Transverse colon (tissue), 4 donors: ENCODE results near the gene GLIS2. TPM values are rescaled to one million over a fixed set of nuclear protein-coding genes. Genes with fewer than 3 reads are reported as not detected.

Experiments used
- DNase-seq: peaks from one replicate; pipeline ENCODE4 v3.0.0-alpha.2; 2019
- H3K27ac ChIP-seq, 4 donors: fragments of 200-600 bp; sonication (generic); 2 replicates each; pipeline ENCODE4 v1.5.1; 2016 to 2018; ENCODE audit warnings: inconsistent platforms in 4 of 4
- H3K27me3 ChIP-seq: fragments of 200-600 bp; sonication (generic); 2 replicates; pipeline ENCODE4 v1.5.1; 2017; ENCODE audit warnings: inconsistent platforms
- H3K36me3 ChIP-seq, 4 donors: fragments of 200-600 bp; sonication (generic); 2 replicates each; pipeline ENCODE4 v1.5.1; 2017 to 2019; ENCODE audit warnings: inconsistent platforms in 4 of 4
- H3K4me1 ChIP-seq, 4 donors: fragments of 200-600 bp; sonication (generic); 2 replicates each; pipeline ENCODE4 v1.5.1; 2017 to 2020; ENCODE audit warnings: inconsistent platforms in 4 of 4
- H3K4me3 ChIP-seq, 4 donors: fragments of 200-600 bp; sonication (generic); 1 replicate in 1 of 4; 2 replicates in 3 of 4; pipeline versions ENCODE4 v1.5.1 to v1.6.1; 2017 to 2019; ENCODE audit warnings: inconsistent platforms in 4 of 4
- H3K9me3 ChIP-seq, 2 donors: fragments of 200-600 bp; sonication (generic); 2 replicates each; pipeline ENCODE4 v1.5.1; 2017 to 2019; ENCODE audit warnings: inconsistent platforms in 2 of 2
- CTCF ChIP-seq, 5 experiments: fragments of 200-600 bp in 3 of 5; fragments of 450-650 bp in 2 of 5; sonication (generic) in 3 of 5; IDR thresholded peaks; 1 replicate in 2 of 5; 2 replicates in 3 of 5; pipeline ENCODE4 v1.5.1; 2016 to 2017; ENCODE audit warnings: antibody characterized with exemption in 5 of 5, inconsistent platforms in 3 of 5, mild to moderate bottlenecking in 2 of 5, moderate library complexity in 1 of 5
- EP300 ChIP-seq: sonication (generic); formaldehyde crosslinking; IDR thresholded peaks from one replicate; pipeline ENCODE4 v1.6.1; 2017; ENCODE audit warnings: antibody characterized with exemption, low read depth
- POLR2A ChIP-seq: fragments of 450-650 bp; IDR thresholded peaks from one replicate; pipeline ENCODE4 v1.6.1; 2016; ENCODE audit warnings: antibody characterized with exemption, mild to moderate bottlenecking, moderate library complexity
- POLR2AphosphoS5 ChIP-seq, 3 donors: sonication (generic); formaldehyde crosslinking; IDR thresholded peaks; one replicate each; pipeline ENCODE4 v1.6.1; 2016; ENCODE audit warnings: antibody characterized with exemption in 3 of 3
- WGBS, 2 donors: methylation state at CpG; one replicate each; pipeline ENCODE4 v1.1.5; 2018; ENCODE audit warnings: low coverage in 1 of 2; 5-methylcytosine and 5-hydroxymethylcytosine counted together
- in situ Hi-C, 4 donors: fragments of 200-750 bp; cut with MboI; loops; one replicate each; pipeline versions ENCODE4 v1.15.0 to v1.15.1; 2017; ENCODE audit warnings: low sequenced_read_pairs in 3 of 4, low pct_ligation_motif_present in 1 of 4, low pct_unique_long_range_greater_than_20kb in 1 of 4
- intact Hi-C: fragments of 100-400 bp; cut with DNase I; formaldehyde crosslinking; loops from one replicate; pipeline ENCODE4 v1.15.1; 2023; ENCODE audit warnings: low total_unique reads
- total RNA-seq, 4 donors: library from RNA; depleted of rRNA; stranded (reverse); fragments of >200 nt; gene quantifications; one replicate each; pipeline ENCODE4 v1.1.0, GENCODE V29; 2016

GLIS2 gene
- total RNA-seq, 4 donors from 2014 or later = 0.68 to 5.0 (median 1.8) TPM

GRCh38 chr16:4285167-4285566, 30.7 kb upstream of the GLIS2 start:
- DNase-seq = no peak
- intact Hi-C loops = no loop called here
- no peaks in the 10 kb centered on the region for H3K27me3 ChIP-seq
- TF ChIP-seq CTCF (IDR thresholded peaks at IDR 0.05) (no peak), POLR2AphosphoS5 (IDR thresholded peaks at IDR 0.05) (no peak), EP300 (no peak), POLR2A (no peak)
- H3K36me3 ChIP-seq = no peaks in the 10 kb centered on the region
- peaks cover 6 to 8% (median 7%) of the 10 kb centered on the region in 4 donors for H3K4me1 ChIP-seq
- WGBS, 2 donors = 58% methylated on average over 10 of the region's 10 CpGs; no CpG with 5 or more reads in 1 of the 2 donors
- H3K4me3 ChIP-seq = no peak overlapping the region
- in situ Hi-C loops = loop anchor here in 1 of 4 donors (5.0 kb wide), 1 partner anchor 47 kb away; no protein-coding TSS in a partner anchor
- H3K27ac ChIP-seq = no peak overlapping the region
- H3K9me3 ChIP-seq = no peaks in the 10 kb centered on the region

- no peak for TF ChIP-seq POLR2AphosphoS5 (IDR thresholded peaks at IDR 0.05)
- TF ChIP-seq CTCF (IDR thresholded peaks at IDR 0.05) = peak; percentile 89 to 97 (median 92)
- H3K4me3 ChIP-seq = no peak overlapping the region
- no peaks in the 10 kb centered on the region for H3K27me3 ChIP-seq
- intact Hi-C loops = loop anchor here (2.0 kb wide), 1 partner anchor 40 kb away; no protein-coding TSS in a partner anchor
- no peaks in the 10 kb centered on the region for H3K9me3 ChIP-seq
- no peak overlapping the region for H3K27ac ChIP-seq
- in situ Hi-C loops = loop anchor here in 1 of 4 donors (5.0 kb wide), 1 partner anchor 44 kb away; no protein-coding TSS in a partner anchor
- DNase-seq = peak; percentile 81
- H3K36me3 ChIP-seq = no peaks in the 10 kb centered on the region
- WGBS, 2 donors = 13% methylated on average over 19 of the region's 22 CpGs; no CpG with 5 or more reads in 1 of the 2 donors
- peaks cover 7 to 17% (median 11%) of the 10 kb centered on the region in 4 donors for H3K4me1 ChIP-seq
Measured at GRCh38 chr16:4288148-4288921, 27.5 kb upstream of the GLIS2 start.

GRCh38 chr16:4290236-4290830, 25.5 kb upstream of the GLIS2 start:
- intact Hi-C loops = no loop called here
- 67 to 73% methylated on average over 3 to 8 of the region's 8 CpGs for WGBS, 2 donors
- no peak for DNase-seq
- Histone ChIP-seq H3K9me3 (no peaks in the 10 kb centered on the region), H3K27ac (peak overlapping the region in 2 of 4 donors; percentile 17 to 35), H3K36me3 (no peaks in the 10 kb centered on the region), H3K27me3 (no peaks in the 10 kb centered on the region), H3K4me3 (no peak overlapping the region), H3K4me1 (peaks cover 14 to 28% (median 20%) of the 10 kb centered on the region in 4 donors)
- in situ Hi-C loops = loop anchor here in 1 of 4 donors (5.0 kb wide), 1 partner anchor 42 kb away; no protein-coding TSS in a partner anchor
- TF ChIP-seq EP300 = no peak
- peak in 2 of 3 donors; percentile 12 to 15 for TF ChIP-seq POLR2AphosphoS5 (IDR thresholded peaks at IDR 0.05)

GRCh38 chr16:4291699-4292098, 24.2 kb upstream of the GLIS2 start:
- intact Hi-C loops (no loop called here), in situ Hi-C loops (loop anchor here in 1 of 4 donors (5.0 kb wide), 1 partner anchor 41 kb away; no protein-coding TSS in a partner anchor)
- no peaks in the 10 kb centered on the region for H3K9me3 ChIP-seq
- 92 to 100% methylated on average over 2 to 4 of the region's 4 CpGs for WGBS, 2 donors
- peak overlapping the region; percentile 37 to 81 (median 55) for H3K27ac ChIP-seq
- TF ChIP-seq CTCF (IDR thresholded peaks at IDR 0.05) = no peak
- no peak for TF ChIP-seq EP300
- no peak for TF ChIP-seq POLR2A
- TF ChIP-seq POLR2AphosphoS5 (IDR thresholded peaks at IDR 0.05) = no peak
- H3K4me3 ChIP-seq = no peak overlapping the region
- no peak for DNase-seq
- H3K4me1 ChIP-seq = peaks cover 14 to 28% (median 20%) of the 10 kb centered on the region in 4 donors
- no peaks in the 10 kb centered on the region for H3K27me3 ChIP-seq
- H3K36me3 ChIP-seq = no peaks in the 10 kb centered on the region
